HepG2 (cell line): ENCODE measurements around the gene ARL15.

ENCODE experiments used
- RBFOX2 ChIP-seq: fragments of 200-400 bp; formaldehyde crosslinking; IDR thresholded peaks from 2 replicates; pipeline ENCODE4 v1.6.1; 2017; ENCODE audit warnings: low read depth, mild to moderate bottlenecking, low read length
- TF ChIP-seq, protein P1 (sequence below): sonication (generic); formaldehyde crosslinking; IDR thresholded peaks from 2 replicates; pipeline ENCODE4 v1.5.0; 2020; ENCODE audit warnings: mild to moderate bottlenecking, missing genetic modification reagents, moderate library complexity

DNA sequence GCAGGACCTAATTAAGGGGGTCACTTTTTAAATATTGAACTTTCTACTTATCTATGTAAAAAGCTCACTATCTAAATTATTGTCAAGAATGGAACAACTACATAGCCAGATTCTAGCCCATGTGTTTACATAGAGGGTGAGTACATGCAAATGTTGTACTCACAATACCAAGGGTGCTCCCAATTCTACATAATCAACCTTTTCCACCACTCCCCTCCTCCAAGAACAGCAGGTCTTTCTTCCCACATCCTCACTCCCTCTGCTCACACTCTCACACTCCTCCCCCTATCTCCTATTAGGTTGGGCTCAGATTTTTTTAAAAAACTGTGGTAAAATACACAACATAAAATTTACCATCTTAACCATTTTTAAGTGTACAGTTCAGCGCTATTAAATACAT lies 325.4 kb downstream of the ARL15 start:
- TF ChIP-seq, protein P1, sequence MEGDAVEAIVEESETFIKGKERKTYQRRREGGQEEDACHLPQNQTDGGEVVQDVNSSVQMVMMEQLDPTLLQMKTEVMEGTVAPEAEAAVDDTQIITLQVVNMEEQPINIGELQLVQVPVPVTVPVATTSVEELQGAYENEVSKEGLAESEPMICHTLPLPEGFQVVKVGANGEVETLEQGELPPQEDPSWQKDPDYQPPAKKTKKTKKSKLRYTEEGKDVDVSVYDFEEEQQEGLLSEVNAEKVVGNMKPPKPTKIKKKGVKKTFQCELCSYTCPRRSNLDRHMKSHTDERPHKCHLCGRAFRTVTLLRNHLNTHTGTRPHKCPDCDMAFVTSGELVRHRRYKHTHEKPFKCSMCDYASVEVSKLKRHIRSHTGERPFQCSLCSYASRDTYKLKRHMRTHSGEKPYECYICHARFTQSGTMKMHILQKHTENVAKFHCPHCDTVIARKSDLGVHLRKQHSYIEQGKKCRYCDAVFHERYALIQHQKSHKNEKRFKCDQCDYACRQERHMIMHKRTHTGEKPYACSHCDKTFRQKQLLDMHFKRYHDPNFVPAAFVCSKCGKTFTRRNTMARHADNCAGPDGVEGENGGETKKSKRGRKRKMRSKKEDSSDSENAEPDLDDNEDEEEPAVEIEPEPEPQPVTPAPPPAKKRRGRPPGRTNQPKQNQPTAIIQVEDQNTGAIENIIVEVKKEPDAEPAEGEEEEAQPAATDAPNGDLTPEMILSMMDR (CRISPR knock-in tag), result no peak
- no peak for TF ChIP-seq RBFOX2
